Thoracic aorta (tissue), 2 donors: ENCODE results near the gene RNH1. TPM values are rescaled to one million over a fixed set of nuclear protein-coding genes. Genes with fewer than 3 reads are reported as not detected.

ENCODE experiments used
- ATAC-seq: fragments of 150-250 bp; one replicate; pipeline ENCODE4 v1.8.0; 2017; ENCODE audit warnings: low read depth; ENCODE audit not compliant: insufficient number of reproducible peaks, low FRiP score
- DNase-seq: peaks from one replicate; pipeline ENCODE4 v3.0.0-alpha.2; 2020; ENCODE audit warnings: low spot score
- H3K27ac ChIP-seq, 2 donors: fragments of 200-600 bp; sonication (generic); 1 replicate in 1 of 2; 2 replicates in 1 of 2; pipeline ENCODE4 v1.5.1; 2016; ENCODE audit warnings: mild to moderate bottlenecking in 2 of 2, moderate library complexity in 2 of 2
- H3K27me3 ChIP-seq: fragments of 200-600 bp; sonication (generic); replicated peaks from 2 replicates; pipeline ENCODE4 v1.6.0; 2016; ENCODE audit warnings: mild to moderate bottlenecking; ENCODE audit not compliant: insufficient read depth
- H3K36me3 ChIP-seq: fragments of 200-600 bp; sonication (generic); one replicate; pipeline ENCODE4 v1.5.1; 2016
- H3K4me1 ChIP-seq, 2 donors: fragments of 200-600 bp; sonication (generic); 1 replicate in 1 of 2; 2 replicates in 1 of 2; pipeline versions ENCODE4 v1.5.1 to v1.6.0; 2016; ENCODE audit warnings: low read depth in 2 of 2, mild to moderate bottlenecking in 1 of 2; ENCODE audit not compliant: control insufficient read depth in 1 of 2
- H3K4me3 ChIP-seq: fragments of 200-600 bp; sonication (generic); 2 replicates; pipeline ENCODE4 v1.5.1; 2016; ENCODE audit warnings: mild to moderate bottlenecking
- H3K9me3 ChIP-seq: fragments of 200-600 bp; sonication (generic); 2 replicates; pipeline ENCODE4 v1.5.1; 2016
- total RNA-seq, 2 donors: library from RNA; depleted of rRNA; stranded (reverse); fragments of >200 nt; gene quantifications; one replicate each; pipeline versions ENCODE4 v1.1.0 to v1.2.3, GENCODE V29; 2016
- TF ChIP-seq, protein P1 (sequence below): fragments of 200-600 bp; sonication (generic); IDR thresholded peaks from one replicate; pipeline ENCODE4 v1.5.1; 2019; ENCODE audit warnings: antibody characterized with exemption

RNH1 gene
- total RNA-seq, 2 donors from 2014 or later = 224 to 355 TPM

DNA sequence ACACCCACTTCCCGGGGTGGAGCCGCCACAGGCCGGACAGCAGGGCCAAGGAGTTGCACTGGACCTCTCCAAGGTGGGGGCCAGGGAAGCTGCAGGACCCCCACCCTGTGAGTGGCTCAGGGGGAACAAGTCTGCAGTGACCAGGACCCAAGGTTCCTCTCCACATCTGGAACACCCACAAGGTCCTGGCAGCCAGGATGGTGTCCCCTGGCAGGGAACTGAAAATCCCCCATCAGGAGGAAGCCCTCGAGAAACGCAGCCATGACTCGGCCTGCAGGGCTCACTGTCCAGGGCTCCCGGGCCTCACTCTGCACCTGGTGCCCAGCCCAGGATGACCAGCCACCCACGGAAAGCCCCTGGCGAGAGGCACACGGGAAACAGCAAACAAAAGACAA lies 11.5 kb downstream of the RNH1 start:
- no peak overlapping the region for H3K4me3 ChIP-seq
- H3K9me3 ChIP-seq = no peaks in the 10 kb centered on the region
- no peaks in the 10 kb centered on the region for H3K4me1 ChIP-seq
- no peak for DNase-seq
- no peak for ATAC-seq
- H3K27ac ChIP-seq = no peak overlapping the region
- TF ChIP-seq, protein P1, sequence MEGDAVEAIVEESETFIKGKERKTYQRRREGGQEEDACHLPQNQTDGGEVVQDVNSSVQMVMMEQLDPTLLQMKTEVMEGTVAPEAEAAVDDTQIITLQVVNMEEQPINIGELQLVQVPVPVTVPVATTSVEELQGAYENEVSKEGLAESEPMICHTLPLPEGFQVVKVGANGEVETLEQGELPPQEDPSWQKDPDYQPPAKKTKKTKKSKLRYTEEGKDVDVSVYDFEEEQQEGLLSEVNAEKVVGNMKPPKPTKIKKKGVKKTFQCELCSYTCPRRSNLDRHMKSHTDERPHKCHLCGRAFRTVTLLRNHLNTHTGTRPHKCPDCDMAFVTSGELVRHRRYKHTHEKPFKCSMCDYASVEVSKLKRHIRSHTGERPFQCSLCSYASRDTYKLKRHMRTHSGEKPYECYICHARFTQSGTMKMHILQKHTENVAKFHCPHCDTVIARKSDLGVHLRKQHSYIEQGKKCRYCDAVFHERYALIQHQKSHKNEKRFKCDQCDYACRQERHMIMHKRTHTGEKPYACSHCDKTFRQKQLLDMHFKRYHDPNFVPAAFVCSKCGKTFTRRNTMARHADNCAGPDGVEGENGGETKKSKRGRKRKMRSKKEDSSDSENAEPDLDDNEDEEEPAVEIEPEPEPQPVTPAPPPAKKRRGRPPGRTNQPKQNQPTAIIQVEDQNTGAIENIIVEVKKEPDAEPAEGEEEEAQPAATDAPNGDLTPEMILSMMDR = no peak
- no peaks in the 10 kb centered on the region for H3K27me3 ChIP-seq
- peaks cover 49% of the 10 kb centered on the region for H3K36me3 ChIP-seq

DNA sequence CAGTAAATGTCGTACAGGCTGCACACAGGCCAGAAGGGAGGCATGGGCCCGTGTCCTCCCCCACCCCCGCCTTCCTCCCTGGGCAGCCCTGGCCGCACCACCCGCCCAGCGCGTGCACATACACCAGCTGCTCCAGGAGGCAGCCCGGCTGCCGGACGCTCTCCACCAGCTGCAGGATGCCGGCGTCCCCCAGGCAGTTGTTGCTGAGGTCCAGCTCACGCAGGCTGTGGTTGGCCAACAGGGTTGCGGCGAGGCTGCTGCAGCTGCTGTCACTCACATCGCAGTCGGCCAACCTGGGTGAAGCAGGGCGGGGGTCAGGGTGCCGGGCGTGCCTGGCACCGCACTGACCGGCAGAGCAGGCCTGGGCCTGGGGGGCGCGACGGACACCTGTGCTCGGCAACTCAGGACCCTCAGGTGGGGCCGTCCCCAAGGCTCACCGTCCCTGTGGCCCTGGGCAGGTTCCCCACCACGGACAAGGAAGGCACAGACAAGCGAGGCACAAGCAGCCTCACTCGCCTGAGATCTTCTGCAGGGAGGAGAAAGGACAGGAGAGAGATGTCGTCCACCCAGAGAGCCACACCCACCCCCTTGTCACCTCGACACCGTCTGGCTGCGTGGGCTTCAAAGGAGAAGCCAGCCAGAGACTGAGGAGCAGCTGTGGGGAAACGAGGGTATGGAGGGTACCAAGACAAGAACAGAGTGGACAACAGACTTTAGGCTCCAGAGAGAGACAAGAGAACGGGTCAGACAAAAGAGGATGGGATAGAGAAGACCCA lies 12.1 kb downstream of the RNH1 start:
- H3K27me3 ChIP-seq = no peaks in the 10 kb centered on the region

DNA sequence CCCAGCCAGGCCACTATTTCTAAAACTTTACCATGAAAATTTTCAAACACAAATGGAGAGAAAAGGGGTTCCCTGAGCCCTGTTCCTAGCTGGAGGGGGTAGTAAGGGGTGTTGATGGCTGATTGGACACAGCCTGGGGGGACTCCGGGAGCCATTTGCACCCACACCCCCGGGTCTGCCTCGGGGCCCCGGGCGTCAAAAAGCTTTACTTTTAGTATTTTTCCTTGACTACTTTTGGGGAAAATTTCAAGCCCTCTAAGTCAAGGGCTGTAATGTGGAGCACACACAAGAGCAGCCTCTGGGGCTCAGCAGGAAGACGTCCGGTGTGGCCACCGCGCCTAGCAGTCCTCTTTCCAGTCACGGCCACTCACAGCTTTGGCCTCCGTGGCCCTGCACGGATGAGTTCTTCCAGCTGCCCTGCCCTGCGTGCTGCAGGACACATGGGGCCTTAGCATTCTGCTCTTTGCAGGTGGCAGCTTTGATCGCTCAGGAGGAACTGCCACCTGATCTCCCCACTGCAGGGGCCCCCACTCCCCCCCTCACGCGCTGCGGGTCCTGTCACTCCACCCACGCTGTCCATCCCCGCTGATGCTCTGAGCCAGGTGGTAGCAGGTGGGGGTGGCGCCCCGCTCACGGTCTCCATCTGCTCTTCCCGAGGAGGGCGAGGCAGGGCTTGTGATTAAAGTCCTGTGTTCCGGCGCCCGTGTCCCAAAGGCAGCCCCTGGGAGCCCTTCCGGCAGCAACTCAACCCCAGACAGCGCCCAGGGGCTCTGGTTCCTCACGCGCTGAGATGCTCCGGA lies 14.4 kb downstream of the RNH1 start:
- Histone ChIP-seq H3K9me3 (no peaks in the 10 kb centered on the region), H3K27me3 (no peaks in the 10 kb centered on the region), H3K36me3 (peaks cover 20% of the 10 kb centered on the region), H3K4me3 (no peak overlapping the region), H3K27ac (no peak overlapping the region), H3K4me1 (no peaks in the 10 kb centered on the region)
- DNase-seq (no peak), ATAC-seq (no peak)
- TF ChIP-seq, protein P1 = no peak

More for the DNA sequence above, 12.1 kb downstream of the RNH1 start:
- TF ChIP-seq, protein P1 = no peak
- no peak overlapping the region for H3K4me3 ChIP-seq
- no peaks in the 10 kb centered on the region for H3K4me1 ChIP-seq
- no peak for ATAC-seq
- peaks cover 43% of the 10 kb centered on the region for H3K36me3 ChIP-seq
- no peak for DNase-seq
- no peak overlapping the region for H3K27ac ChIP-seq
- H3K9me3 ChIP-seq = no peaks in the 10 kb centered on the region

DNA sequence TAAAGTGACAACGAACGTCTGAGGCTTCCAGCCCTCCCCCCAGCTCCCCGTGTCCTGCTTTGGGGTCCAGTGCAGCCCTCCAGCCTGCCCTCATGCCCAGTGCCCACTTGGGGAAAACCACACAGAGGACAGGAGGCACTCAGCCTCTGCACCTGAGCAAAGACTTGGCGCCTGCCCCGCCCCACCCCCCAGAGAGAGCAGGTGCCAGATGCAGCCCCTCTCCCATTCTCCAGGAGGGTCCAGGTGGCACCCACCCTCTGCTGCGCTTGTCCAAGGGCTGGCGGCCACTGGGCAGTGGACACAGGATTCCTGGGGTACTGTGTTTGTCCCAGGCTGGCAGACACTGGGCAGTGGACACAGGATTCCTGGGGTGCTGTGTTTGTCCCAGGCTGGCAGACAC lies 15.7 kb downstream of the RNH1 start:
- Histone ChIP-seq H3K27ac (no peak overlapping the region), H3K4me1 (no peaks in the 10 kb centered on the region), H3K27me3 (no peaks in the 10 kb centered on the region), H3K4me3 (no peak overlapping the region), H3K9me3 (no peaks in the 10 kb centered on the region), H3K36me3 (peaks cover 18% of the 10 kb centered on the region)
- no peak for ATAC-seq
- DNase-seq = no peak
- TF ChIP-seq, protein P1 = no peak

DNA sequence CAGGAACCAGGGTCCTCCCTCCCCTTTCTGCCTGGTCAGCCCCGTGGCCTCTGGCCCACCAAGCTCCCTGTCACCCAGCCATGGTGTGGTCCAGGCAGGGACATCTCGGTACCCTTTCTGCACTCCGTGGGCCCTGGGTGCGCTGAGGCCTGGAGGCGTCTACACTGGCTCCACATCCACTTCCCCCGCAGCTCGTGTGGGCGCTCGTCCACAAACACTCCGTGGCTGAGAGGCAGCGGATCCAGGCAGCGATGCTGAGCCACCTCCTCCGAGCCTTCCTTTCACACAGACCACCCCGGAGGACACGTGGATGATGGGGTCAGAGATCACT lies 16.1 kb downstream of the RNH1 start:
- H3K36me3 ChIP-seq = peaks cover 18% of the 10 kb centered on the region
- no peaks in the 10 kb centered on the region for H3K27me3 ChIP-seq
- TF ChIP-seq, protein P1 = no peak
- H3K9me3 ChIP-seq = no peaks in the 10 kb centered on the region
- ATAC-seq = no peak
- no peak for DNase-seq
- no peak overlapping the region for H3K4me3 ChIP-seq
- H3K27ac ChIP-seq = no peak overlapping the region
- no peaks in the 10 kb centered on the region for H3K4me1 ChIP-seq
